ENCODE data around the gene BCAS1.

Gene BCAS1

DNA sequence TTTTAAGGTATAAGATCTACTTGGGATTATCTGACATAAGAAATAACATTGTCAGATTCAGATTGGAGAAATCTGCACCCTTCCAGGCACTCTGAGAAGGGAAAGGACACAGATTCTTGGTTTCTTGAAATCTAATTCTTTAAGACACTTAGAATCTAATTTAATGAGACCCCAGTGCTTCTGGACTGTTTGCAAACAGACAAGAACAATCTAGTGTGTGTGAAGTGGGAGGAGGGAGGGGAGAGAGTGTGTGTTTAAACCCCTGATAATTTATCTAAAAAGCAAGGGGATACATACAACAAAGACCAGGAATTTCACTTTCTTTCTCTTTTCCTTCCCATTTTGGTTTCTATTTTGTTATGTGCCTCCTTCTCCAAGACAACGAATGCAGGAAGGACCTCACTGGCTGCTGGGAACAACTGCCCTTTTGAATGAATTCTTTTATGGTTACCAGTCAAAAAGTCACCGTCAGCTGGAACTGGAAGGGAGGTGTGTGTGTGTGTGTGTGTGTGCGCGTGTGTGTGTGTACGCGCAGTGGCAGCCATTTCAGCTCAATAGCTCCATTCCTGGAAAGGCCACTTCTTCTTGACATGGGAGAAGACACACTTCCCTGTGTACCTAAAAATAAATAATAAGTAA lies 129.4 kb downstream of the BCAS1 start:
- no peak overlapping the region for H3K4me3 ChIP-seq (replicated peaks; ENCODE audit: low read depth, low read length)
- TF ChIP-seq, protein P1, sequence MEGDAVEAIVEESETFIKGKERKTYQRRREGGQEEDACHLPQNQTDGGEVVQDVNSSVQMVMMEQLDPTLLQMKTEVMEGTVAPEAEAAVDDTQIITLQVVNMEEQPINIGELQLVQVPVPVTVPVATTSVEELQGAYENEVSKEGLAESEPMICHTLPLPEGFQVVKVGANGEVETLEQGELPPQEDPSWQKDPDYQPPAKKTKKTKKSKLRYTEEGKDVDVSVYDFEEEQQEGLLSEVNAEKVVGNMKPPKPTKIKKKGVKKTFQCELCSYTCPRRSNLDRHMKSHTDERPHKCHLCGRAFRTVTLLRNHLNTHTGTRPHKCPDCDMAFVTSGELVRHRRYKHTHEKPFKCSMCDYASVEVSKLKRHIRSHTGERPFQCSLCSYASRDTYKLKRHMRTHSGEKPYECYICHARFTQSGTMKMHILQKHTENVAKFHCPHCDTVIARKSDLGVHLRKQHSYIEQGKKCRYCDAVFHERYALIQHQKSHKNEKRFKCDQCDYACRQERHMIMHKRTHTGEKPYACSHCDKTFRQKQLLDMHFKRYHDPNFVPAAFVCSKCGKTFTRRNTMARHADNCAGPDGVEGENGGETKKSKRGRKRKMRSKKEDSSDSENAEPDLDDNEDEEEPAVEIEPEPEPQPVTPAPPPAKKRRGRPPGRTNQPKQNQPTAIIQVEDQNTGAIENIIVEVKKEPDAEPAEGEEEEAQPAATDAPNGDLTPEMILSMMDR (IDR thresholded peaks at IDR 0.05; ENCODE audit: low read depth, low read length, missing control alignments) = no peak
- no peak for DNase-seq (ENCODE audit: extremely low read depth, low read depth)

DNA sequence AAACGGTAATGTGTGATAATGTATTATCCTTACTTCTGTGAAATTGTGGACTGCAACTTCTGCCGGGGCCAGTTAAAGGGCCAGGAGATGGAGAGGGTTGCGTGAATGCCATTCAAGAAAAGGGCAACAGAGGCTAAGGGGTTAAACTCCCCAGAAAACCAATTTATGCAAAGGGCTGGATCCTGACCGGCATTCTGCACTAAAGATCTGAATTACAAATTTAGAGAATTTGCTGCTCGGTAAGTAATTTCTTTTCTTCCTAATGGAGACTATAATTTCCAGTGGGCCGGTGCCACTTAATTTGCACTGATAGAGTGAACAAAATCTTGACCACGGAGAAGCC lies 130.1 kb downstream of the BCAS1 start:
- TF ChIP-seq, protein P1 (IDR thresholded peaks at IDR 0.05; ENCODE audit: low read depth, low read length, missing control alignments) = no peak
- no peak for DNase-seq (ENCODE audit: extremely low read depth, low read depth)
- H3K4me3 ChIP-seq (replicated peaks; ENCODE audit: low read depth, low read length) = no peak overlapping the region

DNA sequence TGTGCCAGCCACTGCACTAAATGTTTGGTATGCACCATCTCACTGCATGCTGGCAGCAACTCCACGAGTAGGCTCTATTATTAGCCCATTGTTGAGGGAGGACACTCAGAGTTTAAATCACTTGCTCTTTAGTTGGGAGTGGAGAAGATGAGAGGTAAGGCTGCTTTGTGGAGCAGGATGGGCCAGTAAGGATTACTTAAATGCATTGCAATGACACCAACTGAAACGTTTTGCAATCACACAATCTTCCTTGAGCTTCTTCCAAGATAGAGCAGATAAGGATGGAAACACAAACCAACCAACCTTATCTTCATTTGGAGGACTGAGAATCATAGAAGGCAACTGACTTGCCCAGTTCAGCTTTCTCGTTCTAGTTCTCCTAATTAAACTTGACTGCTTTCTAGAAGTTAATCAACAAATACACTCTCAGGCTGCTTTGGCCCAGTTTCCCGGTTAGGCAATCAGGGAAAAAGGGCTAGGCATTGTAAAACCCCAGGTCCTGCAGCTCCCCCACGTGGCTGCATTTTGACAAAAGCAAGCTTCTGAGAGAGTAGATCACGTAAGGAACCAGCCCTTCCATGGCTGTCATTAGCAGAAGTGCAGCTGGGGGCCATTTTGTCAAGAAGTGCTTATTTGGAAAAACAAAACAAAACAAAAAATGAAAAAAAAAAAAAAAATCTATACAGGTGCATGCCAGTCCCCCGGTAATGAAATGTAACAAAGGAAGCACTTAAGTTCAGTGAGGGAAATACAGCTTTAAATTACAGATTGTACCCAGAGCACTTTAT lies 130.6 kb downstream of the BCAS1 start:
- TF ChIP-seq, protein P1 (IDR thresholded peaks at IDR 0.05; ENCODE audit: low read depth, low read length, missing control alignments) = peak; percentile 68
- DNase-seq (ENCODE audit: extremely low read depth, low read depth) = peak; percentile 75
- H3K4me3 ChIP-seq (replicated peaks; ENCODE audit: low read depth, low read length) = no peak overlapping the region

DNA sequence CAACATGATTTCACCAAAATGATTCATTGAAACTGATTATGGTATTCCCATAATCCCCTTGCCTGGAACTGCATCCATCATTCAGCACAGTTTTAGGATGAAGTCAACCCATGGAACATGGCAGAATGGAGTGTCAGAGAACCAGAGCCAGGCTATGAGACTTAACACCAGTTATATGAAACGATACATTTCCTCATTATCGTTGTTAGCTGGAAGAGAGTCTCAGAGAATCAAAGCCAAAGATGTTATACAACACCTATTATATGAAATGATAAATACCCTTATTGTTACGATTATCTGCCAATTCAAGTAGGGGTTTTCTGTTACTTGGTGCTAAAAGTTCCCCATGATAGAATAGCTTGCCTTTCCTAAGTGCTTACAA lies 131.2 kb downstream of the BCAS1 start:
- TF ChIP-seq, protein P1 (IDR thresholded peaks at IDR 0.05; ENCODE audit: low read depth, low read length, missing control alignments) = no peak
- H3K4me3 ChIP-seq (replicated peaks; ENCODE audit: low read depth, low read length) = no peak overlapping the region
- DNase-seq (ENCODE audit: extremely low read depth, low read depth) = no peak

GRCh38 chr20:53938739-53939138 lies 131.7 kb downstream of the BCAS1 start:
- no peak for DNase-seq (ENCODE audit: extremely low read depth, low read depth)
- H3K4me3 ChIP-seq (replicated peaks; ENCODE audit: low read depth, low read length) = no peak overlapping the region
- TF ChIP-seq, protein P1 (IDR thresholded peaks at IDR 0.05; ENCODE audit: low read depth, low read length, missing control alignments) = no peak

DNA sequence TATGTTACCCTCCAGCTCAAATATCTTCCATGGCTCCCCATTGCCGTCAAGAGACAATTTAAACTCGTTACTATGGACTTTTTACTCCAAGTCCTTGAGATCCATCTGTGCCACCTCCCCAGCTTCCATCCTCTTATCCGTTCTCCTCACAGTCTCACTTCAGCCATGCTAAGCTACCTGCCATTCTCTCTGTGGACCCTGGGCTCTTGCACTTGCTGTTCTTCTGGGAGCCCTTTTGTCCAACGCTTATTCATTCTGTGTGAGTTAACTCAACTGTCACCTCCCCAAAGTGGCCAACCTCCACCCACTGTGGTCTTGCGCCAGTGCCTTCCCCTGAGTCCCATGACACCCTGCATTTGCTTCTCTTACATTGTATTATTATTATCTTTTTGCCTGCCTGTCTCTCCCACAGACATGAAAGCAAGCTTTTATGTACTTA lies 132.4 kb downstream of the BCAS1 start:
- no peak for DNase-seq (ENCODE audit: extremely low read depth, low read depth)

More for the DNA sequence above, 132.4 kb downstream of the BCAS1 start:
- no peak overlapping the region for H3K4me3 ChIP-seq (replicated peaks; ENCODE audit: low read depth, low read length)
- TF ChIP-seq, protein P1 (IDR thresholded peaks at IDR 0.05; ENCODE audit: low read depth, low read length, missing control alignments) = no peak

Measured in HFF-Myc (cell line).